Mesothelial cell of epicardium (in vitro differentiated cells): Measurements from ENCODE around the gene ABCG1. TPM values are rescaled to one million over a fixed set of nuclear protein-coding genes. Genes with fewer than 3 reads are reported as not detected.

ENCODE experiments used
- DNase-seq, 2 experiments: peaks; one replicate each; pipeline ENCODE4 v3.0.0; 2021; ENCODE audit warnings: low spot score in 2 of 2; ENCODE audit not compliant: unreplicated experiment in 2 of 2
- H3K27ac Mint-ChIP-seq: 2 replicates; pipeline ENCODE4 v1.8.0; 2021; ENCODE audit warnings: mixed read lengths
- H3K27me3 Mint-ChIP-seq: 2 replicates; pipeline ENCODE4 v1.8.0; 2021; ENCODE audit warnings: low read depth, mixed read lengths
- H3K36me3 Mint-ChIP-seq: 2 replicates; pipeline ENCODE4 v1.8.0; 2021; ENCODE audit warnings: mixed read lengths
- H3K4me1 Mint-ChIP-seq: 2 replicates; pipeline ENCODE4 v1.8.0; 2021; ENCODE audit warnings: mixed read lengths
- H3K4me3 Mint-ChIP-seq: 2 replicates; pipeline ENCODE4 v1.8.0; 2021; ENCODE audit warnings: mild to moderate bottlenecking, moderate library complexity, mixed read lengths
- H3K9me3 Mint-ChIP-seq: 2 replicates; pipeline ENCODE4 v1.8.0; 2021; ENCODE audit warnings: mixed read lengths
- CTCF ChIP-seq: fragments of 200-600 bp; sonication (generic); IDR thresholded peaks from one replicate; pipeline ENCODE4 v1.5.0; 2021; ENCODE audit warnings: antibody characterized with exemption; ENCODE audit not compliant: unreplicated experiment
- total RNA-seq: library from RNA; stranded (reverse); gene quantifications from 3 replicates; pipeline ENCODE4 v1.2.1, GENCODE V29; 2021

The ABCG1 gene
- total RNA-seq, 1 donor from 2014 or later: 4.4 TPM

GRCh38 chr21:42186591-42186990, 32.3 kb upstream of the ABCG1 start:
- no peak overlapping the region for H3K27ac Mint-ChIP-seq
- TF ChIP-seq CTCF: no peak

GRCh38 chr21:42187976-42188653, 30.8 kb upstream of the ABCG1 start:
- no peak for DNase-seq
- Mint-ChIP-seq H3K27me3 (peaks cover 2% of the 10 kb centered on the region), H3K4me1 (peaks cover 22% of the 10 kb centered on the region), H3K4me3 (no peak overlapping the region), H3K36me3 (no peaks in the 10 kb centered on the region), H3K27ac (no peak overlapping the region), H3K9me3 (peaks cover 15% of the 10 kb centered on the region)
- TF ChIP-seq CTCF: no peak

More at GRCh38 chr21:42186591-42186990, 32.3 kb upstream of the ABCG1 start:
- Mint-ChIP-seq H3K9me3 (peaks cover 15% of the 10 kb centered on the region), H3K4me1 (peaks cover 9% of the 10 kb centered on the region), H3K27me3 (peaks cover 2% of the 10 kb centered on the region), H3K36me3 (no peaks in the 10 kb centered on the region), H3K4me3 (no peak overlapping the region)
- no peak for DNase-seq

GRCh38 chr21:42188663-42189062, 30.3 kb upstream of the ABCG1 start:
- TF ChIP-seq CTCF: no peak

GRCh38 chr21:42189431-42189830, 29.5 kb upstream of the ABCG1 start:
- Mint-ChIP-seq H3K36me3 (no peaks in the 10 kb centered on the region), H3K4me1 (peaks cover 25% of the 10 kb centered on the region), H3K9me3 (peaks cover 15% of the 10 kb centered on the region), H3K4me3 (no peak overlapping the region), H3K27ac (no peak overlapping the region), H3K27me3 (peaks cover 8% of the 10 kb centered on the region)
- DNase-seq: no peak
- no peak for TF ChIP-seq CTCF

More at GRCh38 chr21:42188663-42189062, 30.3 kb upstream of the ABCG1 start:
- no peak overlapping the region for H3K4me3 Mint-ChIP-seq
- H3K27ac Mint-ChIP-seq: no peak overlapping the region
- DNase-seq: no peak
- H3K27me3 Mint-ChIP-seq: peaks cover 4% of the 10 kb centered on the region
- no peaks in the 10 kb centered on the region for H3K36me3 Mint-ChIP-seq
- H3K9me3 Mint-ChIP-seq: peaks cover 15% of the 10 kb centered on the region
- peaks cover 25% of the 10 kb centered on the region for H3K4me1 Mint-ChIP-seq

GRCh38 chr21:42189860-42190485, 29.0 kb upstream of the ABCG1 start:
- no peak for TF ChIP-seq CTCF
- peaks cover 15% of the 10 kb centered on the region for H3K9me3 Mint-ChIP-seq
- H3K27me3 Mint-ChIP-seq: peaks cover 8% of the 10 kb centered on the region
- peaks cover 25% of the 10 kb centered on the region for H3K4me1 Mint-ChIP-seq
- no peak overlapping the region for H3K27ac Mint-ChIP-seq
- DNase-seq: no peak
- no peak overlapping the region for H3K4me3 Mint-ChIP-seq
- no peaks in the 10 kb centered on the region for H3K36me3 Mint-ChIP-seq
